Sigmoid colon (tissue), 3 donors: ENCODE measurements around the gene ZNF792.

Experiments
- CTCF ChIP-seq, 4 experiments: fragments of 450-650 bp in 3 of 4; fragments of 200-600 bp in 1 of 4; IDR thresholded peaks; one replicate each; pipeline ENCODE4 v1.5.1; 2016 to 2019; ENCODE audit warnings: antibody characterized with exemption in 4 of 4, mild to moderate bottlenecking in 3 of 4, moderate library complexity in 2 of 4
- POLR2A ChIP-seq, 2 donors: fragments of 450-650 bp; IDR thresholded peaks; one replicate each; pipeline ENCODE4 v1.6.1; 2016; ENCODE audit warnings: antibody characterized with exemption in 2 of 2, mild to moderate bottlenecking in 2 of 2, moderate library complexity in 2 of 2

- peak; percentile 84 to 100 (median 98) for TF ChIP-seq CTCF (IDR thresholded peaks at IDR 0.05)
- no peak for TF ChIP-seq POLR2A (IDR thresholded peaks at IDR 0.05)
Measured at GRCh38 chr19:35013041-35013819, 49.2 kb upstream of the ZNF792 start.
